ENCODE data around the gene KPNB1.

Gene KPNB1

DNA sequence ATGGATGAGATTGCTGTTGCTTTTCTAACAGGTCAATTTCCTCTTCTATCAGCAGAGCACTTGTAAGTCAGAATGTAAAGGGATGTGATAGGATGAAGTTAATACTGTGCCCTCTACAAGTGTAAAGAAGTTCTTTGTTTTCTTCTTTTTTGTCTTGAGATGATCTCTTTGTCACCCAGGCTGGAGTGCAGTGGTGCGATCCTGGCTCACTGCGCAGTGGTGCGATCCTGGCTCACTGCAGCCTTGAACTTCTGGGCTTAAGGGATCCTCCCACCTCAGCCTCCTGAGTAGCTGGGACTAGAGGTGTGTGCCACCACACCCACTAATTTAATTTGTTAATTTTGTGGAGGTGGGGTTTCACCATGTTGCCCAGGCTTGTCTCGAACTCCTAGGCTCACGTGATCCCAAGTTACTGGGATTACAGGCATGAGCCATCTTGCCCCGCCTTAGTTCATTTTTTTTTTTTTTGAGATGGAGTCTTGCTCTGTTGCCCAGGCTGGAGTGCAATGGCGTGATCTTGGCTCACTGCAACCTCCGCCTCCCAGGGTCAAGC, 21.6 kb upstream of the KPNB1 start:
- H3K27me3 ChIP-seq (ENCODE audit: insufficient read depth, low read depth) = no peaks in the 10 kb centered on the region
- H3K36me3 ChIP-seq (ENCODE audit: insufficient read depth) = no peaks in the 10 kb centered on the region; the same call in 1 of the 2 replicates
- H3K4me3 ChIP-seq (IDR thresholded peaks at IDR 0.05; ENCODE audit: insufficient read depth, low read depth, low read length) = no peak overlapping the region
- H3K27ac ChIP-seq = no peak overlapping the region
- H3K79me2 ChIP-seq (ENCODE audit: insufficient read depth, low read depth) = no peaks in the 10 kb centered on the region
- H3K4me2 ChIP-seq = no peak overlapping the region
- TF ChIP-seq, protein P1, sequence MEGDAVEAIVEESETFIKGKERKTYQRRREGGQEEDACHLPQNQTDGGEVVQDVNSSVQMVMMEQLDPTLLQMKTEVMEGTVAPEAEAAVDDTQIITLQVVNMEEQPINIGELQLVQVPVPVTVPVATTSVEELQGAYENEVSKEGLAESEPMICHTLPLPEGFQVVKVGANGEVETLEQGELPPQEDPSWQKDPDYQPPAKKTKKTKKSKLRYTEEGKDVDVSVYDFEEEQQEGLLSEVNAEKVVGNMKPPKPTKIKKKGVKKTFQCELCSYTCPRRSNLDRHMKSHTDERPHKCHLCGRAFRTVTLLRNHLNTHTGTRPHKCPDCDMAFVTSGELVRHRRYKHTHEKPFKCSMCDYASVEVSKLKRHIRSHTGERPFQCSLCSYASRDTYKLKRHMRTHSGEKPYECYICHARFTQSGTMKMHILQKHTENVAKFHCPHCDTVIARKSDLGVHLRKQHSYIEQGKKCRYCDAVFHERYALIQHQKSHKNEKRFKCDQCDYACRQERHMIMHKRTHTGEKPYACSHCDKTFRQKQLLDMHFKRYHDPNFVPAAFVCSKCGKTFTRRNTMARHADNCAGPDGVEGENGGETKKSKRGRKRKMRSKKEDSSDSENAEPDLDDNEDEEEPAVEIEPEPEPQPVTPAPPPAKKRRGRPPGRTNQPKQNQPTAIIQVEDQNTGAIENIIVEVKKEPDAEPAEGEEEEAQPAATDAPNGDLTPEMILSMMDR (conservative IDR thresholded peaks at IDR 0.05; ENCODE audit: low read depth, low read length) = no peak
- H3K9ac ChIP-seq = no peak overlapping the region
- H3K4me1 ChIP-seq (ENCODE audit: low read depth, poor library complexity, severe bottlenecking) = peaks cover 5% of the 10 kb centered on the region
- no peak overlapping the region for H2AFZ ChIP-seq (ENCODE audit: low read depth)
- H4K20me1 ChIP-seq (ENCODE audit: insufficient read depth) = no peaks in the 10 kb centered on the region

DNA sequence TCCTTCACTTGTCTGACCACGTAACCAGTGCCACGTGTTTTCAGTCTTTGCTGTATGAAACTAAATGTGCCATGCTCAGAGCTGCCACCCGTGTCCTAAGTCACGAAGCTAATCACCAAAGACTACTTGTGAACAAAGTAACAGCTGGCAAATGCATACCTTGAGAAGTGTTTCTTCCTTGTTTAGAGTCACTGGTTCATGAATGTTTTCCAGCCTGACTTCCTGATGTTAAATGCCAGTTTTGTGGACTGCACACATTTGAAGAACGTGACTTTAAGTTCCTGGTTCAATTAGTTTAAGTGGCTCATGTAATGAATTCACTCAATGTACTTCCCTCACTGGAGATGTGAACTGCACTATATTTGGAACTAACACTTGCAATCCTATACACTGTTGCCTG, 19.9 kb upstream of the KPNB1 start:
- no peaks in the 10 kb centered on the region for H3K27me3 ChIP-seq (ENCODE audit: insufficient read depth, low read depth)
- no peaks in the 10 kb centered on the region for H3K79me2 ChIP-seq (ENCODE audit: insufficient read depth, low read depth)
- no peak overlapping the region for H3K4me3 ChIP-seq (IDR thresholded peaks at IDR 0.05; ENCODE audit: insufficient read depth, low read depth, low read length)
- H3K27ac ChIP-seq = no peak overlapping the region
- TF ChIP-seq, protein P1 (conservative IDR thresholded peaks at IDR 0.05; ENCODE audit: low read depth, low read length) = no peak
- no peaks in the 10 kb centered on the region for H3K36me3 ChIP-seq (ENCODE audit: insufficient read depth)
- no peak overlapping the region for H3K4me2 ChIP-seq
- H3K4me1 ChIP-seq (ENCODE audit: low read depth, poor library complexity, severe bottlenecking) = no peaks in the 10 kb centered on the region
- no peak overlapping the region for H3K9ac ChIP-seq
- H4K20me1 ChIP-seq (ENCODE audit: insufficient read depth) = no peaks in the 10 kb centered on the region
- no peak overlapping the region for H2AFZ ChIP-seq (ENCODE audit: low read depth)

DNA sequence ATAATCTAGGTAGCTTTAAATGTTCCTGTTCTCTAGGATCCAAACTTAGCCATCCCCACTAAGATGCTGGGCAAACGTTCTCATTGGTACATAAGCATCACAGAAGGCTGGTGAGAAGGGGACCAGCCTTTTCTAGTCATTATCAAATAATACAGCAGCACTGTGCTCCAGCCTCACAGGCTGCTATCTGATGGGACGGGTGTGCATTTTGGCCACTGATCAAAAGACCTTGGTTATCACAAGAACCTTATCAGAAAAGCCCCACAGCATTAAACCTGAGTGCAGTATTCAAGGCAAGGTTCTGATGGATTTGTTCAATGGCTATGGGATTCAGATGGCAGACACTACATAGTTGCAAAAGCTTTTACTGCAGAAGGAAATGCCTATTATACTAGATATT, 19.1 kb upstream of the KPNB1 start:
- no peaks in the 10 kb centered on the region for H3K36me3 ChIP-seq (ENCODE audit: insufficient read depth)
- no peaks in the 10 kb centered on the region for H4K20me1 ChIP-seq (ENCODE audit: insufficient read depth)
- H3K4me2 ChIP-seq = no peak overlapping the region
- no peak overlapping the region for H2AFZ ChIP-seq (ENCODE audit: low read depth)
- TF ChIP-seq, protein P1 (conservative IDR thresholded peaks at IDR 0.05; ENCODE audit: low read depth, low read length) = no peak
- H3K4me1 ChIP-seq (ENCODE audit: low read depth, poor library complexity, severe bottlenecking) = no peaks in the 10 kb centered on the region
- no peak overlapping the region for H3K4me3 ChIP-seq (IDR thresholded peaks at IDR 0.05; ENCODE audit: insufficient read depth, low read depth, low read length)
- H3K27me3 ChIP-seq (ENCODE audit: insufficient read depth, low read depth) = no peaks in the 10 kb centered on the region
- H3K9ac ChIP-seq = no peak overlapping the region
- no peaks in the 10 kb centered on the region for H3K79me2 ChIP-seq (ENCODE audit: insufficient read depth, low read depth)
- no peak overlapping the region for H3K27ac ChIP-seq

DNA sequence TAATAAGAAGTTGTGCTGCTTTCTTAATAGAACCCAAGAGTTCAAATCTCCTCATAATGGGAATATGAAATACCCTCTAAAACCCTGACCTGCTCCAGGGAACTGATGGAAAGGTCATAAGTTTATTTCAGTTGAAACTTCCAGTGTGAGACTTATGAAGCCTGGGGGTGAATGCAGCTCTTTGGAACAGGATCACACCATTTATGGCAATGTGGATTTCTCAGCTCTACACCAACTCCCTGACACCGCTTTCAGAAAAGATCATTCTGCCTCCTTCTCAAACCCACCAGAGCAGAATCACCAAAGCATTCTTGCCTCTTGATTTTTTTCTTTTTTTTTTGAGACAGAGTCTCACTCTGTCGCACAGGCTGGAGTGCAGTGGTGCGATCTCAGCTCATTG, 16.7 kb upstream of the KPNB1 start:
- Histone ChIP-seq H3K4me2 (no peak overlapping the region), H2AFZ (ENCODE audit: low read depth) (no peak overlapping the region), H3K4me1 (ENCODE audit: low read depth, poor library complexity, severe bottlenecking) (no peaks in the 10 kb centered on the region), H3K79me2 (ENCODE audit: insufficient read depth, low read depth) (no peaks in the 10 kb centered on the region), H4K20me1 (ENCODE audit: insufficient read depth) (no peaks in the 10 kb centered on the region), H3K27ac (no peak overlapping the region), H3K4me3 (IDR thresholded peaks at IDR 0.05; ENCODE audit: insufficient read depth, low read depth, low read length) (no peak overlapping the region), H3K27me3 (ENCODE audit: insufficient read depth, low read depth) (no peaks in the 10 kb centered on the region), H3K9ac (no peak overlapping the region), H3K36me3 (ENCODE audit: insufficient read depth) (no peaks in the 10 kb centered on the region)
- TF ChIP-seq, protein P1 (conservative IDR thresholded peaks at IDR 0.05; ENCODE audit: low read depth, low read length) = no peak

Measured in KMS-11 (cell line).